ENCODE data around the gene PDE5A.

Gene PDE5A

DNA sequence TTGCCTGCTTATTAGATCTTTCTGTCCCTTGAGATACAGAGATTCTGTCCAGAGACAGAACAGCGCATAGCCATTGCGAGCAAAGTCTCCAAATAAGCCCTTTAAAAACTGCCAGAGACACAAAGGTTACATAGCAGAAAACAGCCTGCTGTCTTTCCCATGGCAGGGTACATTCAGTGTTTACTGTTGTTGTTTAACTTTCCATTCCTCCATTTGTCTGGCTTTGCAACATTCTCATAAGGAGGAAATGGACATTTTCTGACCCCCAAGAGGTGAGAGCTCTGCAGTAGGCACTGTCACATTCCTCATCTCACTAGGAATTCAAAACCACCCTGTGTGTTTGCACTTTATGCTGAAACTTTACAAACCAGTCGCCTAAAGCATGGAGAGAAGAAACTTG, 48.3 kb downstream of the PDE5A start:
- no peak for DNase-seq

DNA sequence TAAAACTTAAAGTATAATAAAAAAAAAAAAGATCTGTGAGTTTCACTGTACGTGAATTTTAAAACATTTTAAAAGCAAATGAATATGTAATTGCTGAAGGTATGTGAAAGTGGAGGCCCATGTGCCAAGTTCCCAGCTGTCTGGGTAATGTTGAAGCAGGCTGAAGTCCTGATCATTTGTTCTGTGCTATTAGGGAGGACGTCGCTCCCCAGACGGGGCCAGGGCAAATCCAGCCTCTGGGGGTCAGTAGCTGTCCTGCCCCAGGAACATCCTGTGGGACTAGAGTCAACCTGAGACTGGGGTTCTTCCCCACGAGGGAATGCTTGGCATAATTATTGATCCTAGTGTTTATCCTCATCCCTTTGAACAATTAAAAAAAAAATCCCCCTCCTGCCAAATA, 48.8 kb downstream of the PDE5A start:
- DNase-seq, result no peak

DNA sequence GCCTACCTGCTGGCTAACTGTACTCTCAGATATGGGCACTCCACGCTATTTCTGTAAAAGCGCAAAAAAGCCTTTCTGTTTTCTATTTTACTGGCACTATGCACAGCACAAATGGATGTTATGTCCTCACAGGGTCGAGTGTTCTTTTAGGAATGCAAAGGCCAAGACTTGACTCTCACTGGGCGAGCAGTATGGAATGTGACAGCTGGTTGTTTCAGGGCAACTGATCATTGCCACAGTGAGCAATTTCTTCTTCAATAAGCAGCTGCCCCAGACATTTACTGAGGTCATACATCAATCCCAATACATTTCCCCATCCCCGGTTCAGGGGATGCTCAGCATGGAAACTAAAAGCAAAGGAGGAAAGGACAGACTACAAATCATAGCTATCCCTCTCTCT, 58.2 kb downstream of the PDE5A start:
- DNase-seq, result peak; percentile 20

DNA sequence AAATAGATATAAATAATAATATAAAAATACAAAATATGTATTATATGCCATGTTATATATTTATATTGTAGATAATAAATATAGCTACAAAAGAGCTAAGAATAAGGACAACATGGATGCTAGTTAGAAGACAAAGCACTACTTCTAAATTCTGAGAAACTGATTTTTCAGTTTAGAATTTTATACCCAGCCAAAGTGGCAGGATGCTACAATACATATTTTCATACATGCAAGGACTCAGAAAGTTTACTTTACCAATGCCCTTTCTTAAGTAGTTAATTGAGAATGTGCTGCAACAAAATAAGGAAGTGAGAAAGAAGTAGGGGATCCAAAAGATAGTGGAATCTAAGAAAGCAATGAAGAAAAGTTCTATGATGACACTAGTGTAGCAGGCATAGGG, 64.5 kb downstream of the PDE5A start:
- no peak for DNase-seq

DNA sequence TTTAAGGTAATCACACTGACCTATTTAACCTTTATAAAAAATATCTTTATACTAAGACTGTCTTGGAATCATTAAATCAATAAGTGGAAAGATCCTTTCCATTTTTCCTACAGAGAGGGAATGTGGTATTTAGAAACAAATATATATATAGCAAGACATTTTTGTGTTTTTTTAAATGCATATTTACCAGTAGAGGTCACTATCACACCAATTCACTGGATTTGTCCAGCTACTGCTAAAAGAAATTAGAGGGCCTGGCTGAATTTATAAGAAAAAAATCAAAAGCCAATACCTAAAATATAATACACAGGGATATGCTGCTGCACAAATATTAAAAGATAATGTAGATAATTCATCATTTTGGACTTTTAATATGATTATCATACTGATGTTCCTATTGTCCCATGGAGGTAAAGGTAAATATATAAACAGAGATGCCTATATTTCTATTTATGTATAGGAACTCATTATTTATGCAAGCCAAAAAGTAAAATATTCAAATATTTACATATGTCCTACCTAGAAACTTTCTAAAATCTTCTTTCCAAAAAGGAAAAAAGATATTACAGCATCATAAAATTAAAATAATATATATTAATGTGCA, 69.5 kb downstream of the PDE5A start:
- peak; percentile 64 for DNase-seq

DNA sequence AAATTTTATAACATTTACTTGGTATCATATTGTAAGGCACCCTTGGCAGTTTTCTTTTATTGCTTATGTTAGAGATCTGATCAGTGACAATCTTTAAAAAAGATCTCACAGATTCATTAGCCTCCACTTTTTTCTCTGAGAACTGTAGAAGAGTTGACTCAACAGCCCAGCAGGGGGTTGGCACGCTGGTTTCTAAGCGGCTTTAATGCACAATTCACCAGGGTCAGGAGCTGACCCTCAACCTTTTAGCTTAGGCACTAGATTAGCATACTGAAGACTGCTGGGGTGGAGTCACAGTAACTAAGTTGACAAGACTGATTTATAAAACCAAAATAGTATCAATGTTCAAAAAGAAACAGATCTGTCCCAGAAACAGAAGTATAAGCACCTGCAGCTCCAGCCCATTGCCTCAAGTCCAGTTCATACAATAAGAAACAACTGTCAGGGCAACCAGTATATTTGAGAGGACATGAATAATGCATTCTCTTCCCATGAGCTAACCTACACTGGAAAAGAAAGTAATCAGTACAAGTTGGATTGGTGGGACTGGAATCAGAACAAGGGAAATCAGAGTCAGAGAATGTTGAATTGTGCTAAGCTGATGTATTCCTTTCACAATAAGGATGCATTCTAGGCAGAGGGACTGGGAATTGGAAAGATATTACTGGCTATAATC, 77.6 kb downstream of the PDE5A start:
- DNase-seq, result peak; percentile 18

DNA sequence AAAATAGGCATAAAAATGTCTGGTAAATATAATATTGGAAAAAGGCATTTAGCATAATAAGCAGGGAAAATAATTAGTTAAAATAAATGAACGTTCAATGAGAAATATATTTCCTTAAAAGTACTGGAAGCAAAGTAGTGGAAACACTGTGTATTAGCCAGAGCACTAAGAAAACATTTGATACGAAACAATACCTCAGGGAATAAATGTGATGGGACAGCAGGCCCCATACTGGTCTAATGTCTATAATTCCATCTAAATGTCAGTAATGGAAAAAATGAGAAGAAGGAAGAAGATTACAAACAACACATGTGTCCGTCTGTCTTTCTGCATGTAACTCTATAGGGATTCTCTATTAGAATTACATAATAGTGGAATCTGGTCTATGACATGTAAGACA, 79.0 kb downstream of the PDE5A start:
- DNase-seq, result no peak

DNA sequence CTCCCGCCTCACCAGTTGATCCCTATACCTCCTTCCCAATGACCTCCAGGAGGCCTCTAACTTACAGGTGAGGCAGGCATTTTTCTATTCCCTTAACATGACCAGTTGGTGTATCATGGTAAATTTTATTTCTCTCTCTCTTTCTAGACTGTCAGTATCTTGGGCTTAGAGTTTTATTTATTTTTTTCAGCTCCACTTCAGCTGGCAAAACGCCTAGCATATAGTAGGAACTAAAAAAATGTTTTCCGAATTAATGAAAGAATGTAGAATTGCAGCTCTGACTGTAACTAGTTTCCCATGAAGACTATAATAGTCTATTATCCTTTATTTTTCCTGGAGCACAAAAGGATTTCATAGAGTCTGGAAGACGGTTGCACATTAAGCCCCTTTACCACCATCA, 84.8 kb downstream of the PDE5A start:
- no peak for DNase-seq

DNA sequence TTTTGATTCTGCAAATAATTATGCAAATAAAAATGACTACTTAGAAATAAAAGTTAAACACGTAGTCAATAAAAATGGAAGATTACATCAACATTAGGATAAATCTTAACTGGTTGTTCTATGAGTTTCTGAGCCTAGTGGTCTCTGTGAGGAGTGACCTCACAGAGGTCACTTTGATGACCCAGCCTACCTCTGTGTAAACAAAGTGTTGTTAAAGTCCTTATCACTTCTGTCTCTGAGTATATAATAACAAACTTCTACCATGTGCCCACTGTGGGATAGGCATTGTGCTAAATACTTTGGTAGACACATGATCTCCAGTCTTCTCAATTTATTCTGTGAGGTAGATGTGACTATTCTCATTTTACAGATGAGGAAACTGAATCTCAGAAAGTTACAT, 85.4 kb downstream of the PDE5A start:
- no peak for DNase-seq

DNA sequence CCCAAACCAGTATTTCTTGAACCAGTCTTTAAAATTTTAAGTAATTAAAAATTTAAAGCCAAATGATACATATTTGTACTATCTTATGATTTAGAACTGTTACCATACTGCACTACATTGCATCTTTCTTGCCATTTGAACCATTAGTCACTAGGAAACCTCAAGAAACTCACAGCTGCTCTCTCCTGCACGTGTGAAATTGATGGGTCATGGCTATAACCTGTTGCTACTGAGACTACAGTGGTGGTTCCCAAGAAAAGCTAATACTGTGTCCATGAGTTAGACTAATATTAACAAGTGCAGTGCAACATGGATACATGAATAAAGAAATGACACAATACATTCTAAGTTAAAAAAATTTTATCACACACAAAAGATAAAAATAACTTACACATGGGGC, 88.4 kb downstream of the PDE5A start:
- DNase-seq, result no peak

DNA sequence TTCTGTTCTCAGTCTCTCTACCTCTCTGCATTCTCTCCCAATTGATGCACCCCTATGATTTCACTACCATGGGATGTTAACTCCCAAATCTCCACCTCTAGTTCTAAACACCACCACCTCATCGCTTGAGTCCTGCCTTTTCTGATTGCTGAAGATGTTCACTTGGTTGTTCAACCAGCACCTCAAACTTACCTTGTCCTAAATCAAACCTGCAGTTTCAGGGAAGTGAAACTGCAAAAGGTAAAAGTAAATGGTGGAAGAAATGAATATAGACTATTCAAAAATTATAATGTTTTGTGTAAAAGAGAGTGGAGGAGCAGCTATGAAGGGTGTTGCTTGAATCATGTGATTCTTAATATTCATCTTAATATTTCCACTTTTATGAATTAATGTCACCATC, 91.0 kb downstream of the PDE5A start:
- no peak for DNase-seq

DNA sequence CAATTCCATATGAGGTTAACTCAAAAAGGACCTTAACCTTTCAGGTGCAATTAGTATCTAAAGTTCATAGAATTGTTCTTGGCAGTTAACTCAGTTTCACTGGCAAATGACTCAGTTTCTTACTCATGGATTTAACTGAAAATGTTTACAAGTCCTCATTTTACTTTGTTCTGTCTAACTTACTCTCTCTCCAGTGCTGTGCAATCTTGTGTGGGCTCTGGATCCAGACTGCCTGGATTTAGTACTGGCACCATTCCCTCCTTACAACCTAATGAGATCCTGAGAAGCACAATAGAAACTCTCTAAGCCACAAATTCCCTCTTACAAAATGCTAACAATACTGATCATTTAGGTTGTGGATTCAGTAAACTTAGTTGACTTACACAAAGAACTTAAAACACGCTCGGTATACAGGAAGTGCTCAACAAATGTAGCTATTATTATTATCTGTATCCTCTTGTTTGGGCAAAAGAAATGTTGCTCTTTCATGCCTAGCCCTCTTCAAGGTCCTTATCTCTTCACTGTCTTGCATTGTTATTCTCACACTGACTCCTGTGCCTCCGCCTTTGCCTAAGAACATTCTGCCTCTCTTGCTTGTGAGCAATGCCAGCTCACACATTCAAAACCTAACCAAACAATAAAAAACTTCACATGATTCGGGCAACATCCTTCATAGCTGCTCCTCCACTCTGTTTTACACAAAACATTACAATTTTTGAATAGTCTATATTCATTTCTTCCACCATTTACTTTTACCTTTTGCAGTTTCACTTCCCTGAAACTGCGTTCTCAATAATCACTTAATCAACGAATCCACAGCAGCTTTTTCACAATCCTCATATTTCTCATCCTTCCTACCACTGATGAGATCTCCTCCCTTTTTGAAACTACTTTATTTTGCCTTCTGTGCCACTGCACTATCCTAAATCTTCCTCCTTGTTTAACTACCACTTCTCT, 91.8 kb downstream of the PDE5A start:
- DNase-seq, result peak; percentile 35

DNA sequence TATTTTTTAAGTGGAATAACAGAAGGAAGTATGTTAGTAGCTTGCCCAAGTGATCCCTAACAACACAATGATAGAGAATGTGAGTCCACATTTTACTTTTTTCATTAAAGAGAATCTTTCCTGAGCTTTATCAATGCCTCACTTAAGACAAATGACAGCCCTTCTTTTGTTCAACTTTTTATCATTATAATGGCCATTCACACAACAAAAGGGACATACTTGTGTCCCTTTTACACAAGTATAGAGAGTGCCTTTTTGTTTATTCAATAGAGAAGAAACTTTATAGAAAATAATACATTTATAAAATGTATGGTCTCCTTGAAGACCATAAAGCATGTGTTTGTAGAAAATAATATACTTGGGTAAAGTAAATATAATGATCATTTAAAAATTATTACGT, 96.3 kb downstream of the PDE5A start:
- DNase-seq, result no peak

DNA sequence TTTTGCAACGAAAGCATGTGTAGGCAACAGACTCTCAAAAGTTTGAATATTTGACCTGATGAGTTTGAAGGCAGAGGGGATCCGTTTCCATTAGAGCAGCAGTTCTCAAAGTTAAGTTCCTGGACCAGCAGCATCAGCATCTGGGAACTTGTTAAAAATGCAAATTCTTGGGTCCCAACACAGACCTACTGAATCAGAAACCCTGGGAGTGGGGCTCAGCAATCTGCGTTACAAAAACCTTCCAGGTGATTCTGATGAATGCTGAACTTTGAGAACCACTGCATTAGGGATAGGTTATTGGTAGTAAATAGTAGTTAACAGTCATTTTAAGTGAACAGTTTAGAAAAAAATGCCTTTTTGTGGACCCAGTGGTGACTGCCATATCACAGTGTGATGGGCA, 98.8 kb downstream of the PDE5A start:
- no peak for DNase-seq

DNA sequence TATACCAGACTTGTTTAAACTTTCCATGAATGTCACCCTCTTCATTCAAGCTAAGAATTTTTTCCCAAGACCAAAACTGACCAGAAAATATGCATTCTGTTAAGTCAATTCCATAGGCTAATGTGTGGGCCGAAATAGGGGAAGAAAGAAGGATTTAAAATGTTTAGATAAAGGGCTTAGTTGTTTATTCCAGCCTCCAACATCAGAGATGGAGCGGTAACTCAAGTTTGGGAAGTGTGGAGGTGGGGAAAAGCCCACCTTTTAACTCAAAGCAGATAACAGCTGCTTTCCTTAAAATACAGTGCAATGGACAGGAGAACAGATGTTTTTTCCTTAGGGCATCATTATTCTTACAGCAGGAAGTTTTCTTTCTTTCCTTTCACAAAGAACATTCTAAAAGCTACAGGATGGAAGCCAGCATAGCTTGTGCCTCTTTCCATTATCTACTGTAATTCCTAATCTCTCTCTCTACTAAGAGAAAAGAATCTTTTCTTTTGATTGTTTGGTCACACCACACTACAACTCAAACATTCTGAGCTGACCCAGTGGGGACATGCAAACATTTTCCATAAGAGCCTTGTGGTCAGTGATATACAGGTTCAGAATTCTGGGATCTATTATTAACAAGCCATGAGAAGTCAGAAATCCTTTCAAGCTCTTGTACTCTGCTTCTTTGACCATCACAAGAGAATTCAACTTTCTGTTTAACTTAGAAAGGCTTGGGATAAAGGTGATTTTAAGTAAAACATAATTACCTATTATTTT, 101.6 kb downstream of the PDE5A start:
- peak; percentile 33 for DNase-seq

DNA sequence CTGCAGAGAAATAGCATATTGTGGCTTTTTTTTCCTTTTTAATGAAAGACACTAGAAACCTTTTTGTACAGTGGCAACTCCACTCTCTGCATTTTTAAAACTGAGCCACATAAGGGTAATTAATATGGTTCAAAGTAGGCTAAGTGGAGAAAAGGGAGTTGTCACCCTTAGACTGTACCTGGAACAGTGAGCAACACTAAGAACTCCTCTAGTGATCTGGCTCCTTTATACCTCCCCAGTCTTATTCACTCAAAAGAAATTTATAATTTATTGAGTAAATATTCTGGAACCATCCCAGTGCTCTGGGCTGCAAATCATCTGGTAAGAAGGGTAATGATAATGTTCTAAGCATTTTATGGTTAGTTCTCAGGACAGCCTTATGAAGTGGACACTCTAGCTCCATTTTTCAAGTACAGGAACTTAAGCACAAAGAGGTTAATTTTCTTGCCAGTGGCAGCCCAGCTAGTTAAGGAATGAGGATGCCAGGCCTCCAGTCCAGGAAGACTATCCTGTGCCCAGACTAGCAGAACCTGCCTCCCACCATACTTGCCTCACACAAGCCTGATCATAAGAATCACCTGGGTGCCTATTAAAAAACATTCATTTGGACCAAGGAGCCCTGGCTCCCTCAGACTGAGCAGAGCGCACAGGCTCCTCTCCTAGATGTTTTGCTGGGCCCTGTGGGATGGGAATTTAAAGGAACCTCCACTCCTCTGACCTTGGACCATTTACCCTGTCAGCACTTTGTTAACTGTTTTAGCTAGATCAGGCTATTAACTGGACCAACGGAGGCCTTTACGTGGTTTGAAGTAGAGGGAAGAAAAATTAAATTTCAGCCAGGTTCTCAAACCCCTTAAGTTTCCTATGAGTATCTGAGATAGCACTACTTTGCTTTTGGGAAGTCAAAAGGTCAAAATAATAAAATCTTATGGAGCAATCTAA, 102.6 kb downstream of the PDE5A start:
- DNase-seq, result peak; percentile 42

DNA sequence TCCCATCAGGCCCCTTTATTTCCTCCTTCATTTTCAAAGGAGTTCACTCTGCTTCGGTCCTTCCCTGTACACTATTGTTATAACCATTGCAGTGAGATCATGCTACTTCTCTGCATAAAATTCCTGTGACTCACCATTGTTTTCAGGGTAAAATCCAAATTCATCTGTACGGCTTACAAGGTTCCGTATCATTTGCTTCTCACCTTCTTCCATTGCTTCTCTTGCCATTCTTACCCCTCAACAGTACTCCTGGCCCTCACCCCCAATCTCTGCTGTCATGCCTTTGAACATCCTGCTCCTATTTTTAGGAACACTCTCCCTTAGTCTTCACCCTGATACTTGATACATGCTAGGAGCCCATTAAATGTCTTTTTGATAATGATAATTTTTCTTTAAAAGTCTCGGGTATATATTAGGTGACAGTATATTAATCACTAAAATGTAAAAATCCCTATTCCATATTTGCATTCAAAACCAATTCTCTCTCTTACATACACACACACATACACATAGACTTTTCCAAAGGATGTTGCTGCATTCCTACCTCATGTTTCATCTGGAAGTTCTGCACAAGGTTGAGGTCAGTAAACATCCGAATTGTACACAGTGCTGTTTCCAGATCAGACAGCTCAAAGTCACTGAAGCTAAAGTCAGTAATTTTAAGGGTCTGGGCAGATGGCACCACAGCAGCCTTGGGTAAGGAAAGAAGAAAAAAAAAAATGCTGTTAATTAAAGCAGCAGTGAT, 103.4 kb downstream of the PDE5A start:
- peak; percentile 79 for DNase-seq

DNA sequence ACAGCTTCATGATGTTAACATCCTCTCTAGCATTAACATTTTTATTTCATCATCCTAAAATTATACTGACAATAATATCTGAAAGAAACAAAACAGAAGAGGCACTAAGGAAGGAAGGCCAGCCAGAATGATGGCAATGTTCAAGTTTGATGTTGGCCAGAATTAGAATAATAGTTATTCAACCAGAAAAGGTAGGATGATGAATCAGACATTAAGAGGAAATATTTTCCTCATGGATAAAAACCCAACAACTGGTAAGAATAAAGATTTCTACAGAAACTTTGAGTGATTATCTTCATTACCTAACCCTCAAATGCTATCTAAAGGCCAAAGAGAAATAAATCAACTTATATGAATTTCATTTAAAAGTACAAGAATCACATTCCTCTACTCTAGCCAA, 105.2 kb downstream of the PDE5A start:
- DNase-seq, result peak; percentile 39

DNA sequence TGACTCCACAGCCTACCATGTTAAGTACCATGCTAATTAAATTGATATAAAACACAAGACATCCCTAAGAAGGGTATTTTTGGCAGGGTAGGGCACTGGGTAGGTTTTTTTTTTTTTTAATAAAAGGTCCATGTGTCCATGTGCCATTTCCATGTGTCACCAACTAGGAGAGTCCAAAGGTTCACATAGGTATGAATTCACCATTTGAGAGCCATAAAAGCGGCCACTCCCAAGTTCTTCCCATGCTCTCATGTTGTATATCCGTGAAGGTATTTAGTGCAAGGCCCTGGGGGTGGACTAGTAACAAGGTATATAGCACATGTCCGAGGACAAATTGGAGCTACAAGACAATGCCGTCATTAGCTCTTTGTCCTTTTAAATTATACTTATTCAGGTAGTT, 107.3 kb downstream of the PDE5A start:
- no peak for DNase-seq

DNA sequence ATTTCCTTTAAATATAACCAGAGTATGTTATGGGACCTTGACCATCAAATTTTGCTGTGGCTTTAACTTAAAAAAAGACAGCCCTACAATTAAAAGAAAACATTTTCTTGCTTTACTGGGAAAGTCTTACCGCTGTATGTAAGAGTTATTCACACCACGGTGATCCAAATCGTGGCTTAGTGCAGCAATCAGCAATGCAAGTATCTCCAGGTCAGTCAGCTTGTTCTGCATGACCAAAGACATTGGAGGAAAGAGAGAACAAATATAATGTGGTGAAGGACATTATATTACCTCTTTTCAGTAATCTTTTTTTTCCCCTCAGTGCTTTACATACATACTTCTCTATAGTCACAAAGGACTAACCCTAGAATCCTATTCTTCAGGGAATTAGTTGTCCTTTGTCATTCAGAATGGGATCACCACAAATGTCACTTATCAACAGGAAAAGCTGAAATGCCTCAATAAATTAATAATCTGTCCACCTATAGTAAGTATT, 109.6 kb downstream of the PDE5A start:
- no peak for DNase-seq

Measured in fibroblast of upper back skin (primary cell).